ENCODE results near the gene HPD.
"Not testable (repeated sequence)": the region's sequence is repeated elsewhere in the genome, so short reads cannot be mapped to it uniquely, and the experiment has no call there.

Gene HPD

DNA sequence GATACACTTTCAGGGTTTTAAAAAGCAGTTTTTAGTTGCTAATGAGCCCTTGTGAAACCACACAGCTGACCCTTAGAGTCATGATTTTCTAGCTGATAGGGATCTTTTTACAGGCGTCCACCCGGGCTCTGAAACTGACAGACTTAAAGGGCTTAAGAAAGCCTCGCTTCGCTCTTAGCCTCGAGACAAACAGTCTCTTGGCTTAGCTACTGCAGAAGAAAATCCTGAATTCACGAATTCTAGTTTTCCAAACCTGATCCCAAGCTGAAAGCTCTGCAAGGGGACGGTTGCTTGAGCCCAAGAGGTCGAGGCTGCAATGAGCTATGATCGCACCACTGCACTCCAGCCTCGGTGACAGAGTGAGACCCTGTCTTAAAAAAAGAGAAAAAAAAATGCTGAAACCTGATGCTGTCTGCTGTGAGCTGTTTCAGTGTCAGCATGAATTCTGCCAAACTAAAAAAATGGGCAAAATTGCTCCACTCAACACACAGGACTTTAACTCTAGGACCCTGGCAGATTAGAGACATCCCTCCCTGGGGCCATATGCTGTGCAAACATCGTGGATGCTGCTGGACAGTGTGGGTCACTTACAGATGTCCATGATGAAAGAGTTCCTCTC lies 3.1 kb upstream of the HPD start:
- no peak for DNase-seq (ENCODE audit: low read depth)

DNA sequence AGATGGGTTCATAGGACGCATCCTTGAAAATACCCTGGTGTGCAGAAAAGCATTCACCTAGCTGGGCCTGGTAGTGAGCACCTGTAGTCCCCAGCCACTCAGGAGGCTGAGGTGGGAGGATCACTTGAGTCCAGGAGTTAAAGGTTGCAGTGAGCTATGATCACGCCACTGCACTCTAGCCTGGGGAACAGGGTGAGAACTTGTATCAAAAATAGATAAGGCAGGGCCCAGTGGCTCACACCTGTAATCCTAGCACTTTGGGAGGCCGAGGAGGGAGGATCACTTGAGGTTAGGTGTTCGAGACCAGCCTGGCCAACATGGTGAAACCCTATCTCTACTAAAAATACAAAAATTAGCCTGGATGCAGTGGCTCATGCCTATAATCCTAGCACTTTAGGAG lies 2.0 kb upstream of the HPD start:
- DNase-seq (ENCODE audit: low read depth), result not testable (repeated sequence)

DNA sequence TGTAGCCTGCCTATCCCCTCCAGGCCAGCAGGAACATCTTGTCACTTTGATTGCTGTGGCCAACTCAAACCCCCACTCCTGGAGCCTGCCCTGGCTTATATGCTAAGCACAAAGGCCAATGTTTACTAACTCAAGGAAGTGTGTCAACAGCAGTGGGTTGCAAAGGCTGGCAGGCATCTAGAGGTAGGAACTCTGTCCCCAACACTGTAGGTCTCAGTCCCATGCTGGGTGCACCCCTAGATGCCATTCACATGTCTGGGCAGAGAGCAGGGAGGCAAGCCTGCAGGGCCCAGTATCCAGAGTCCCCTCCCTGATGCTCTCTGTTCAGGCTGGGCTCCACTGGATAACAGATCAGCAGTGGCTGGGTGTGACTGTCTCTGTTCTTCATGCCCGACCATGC lies 1.6 kb upstream of the HPD start:
- no peak for DNase-seq (ENCODE audit: low read depth)

DNA sequence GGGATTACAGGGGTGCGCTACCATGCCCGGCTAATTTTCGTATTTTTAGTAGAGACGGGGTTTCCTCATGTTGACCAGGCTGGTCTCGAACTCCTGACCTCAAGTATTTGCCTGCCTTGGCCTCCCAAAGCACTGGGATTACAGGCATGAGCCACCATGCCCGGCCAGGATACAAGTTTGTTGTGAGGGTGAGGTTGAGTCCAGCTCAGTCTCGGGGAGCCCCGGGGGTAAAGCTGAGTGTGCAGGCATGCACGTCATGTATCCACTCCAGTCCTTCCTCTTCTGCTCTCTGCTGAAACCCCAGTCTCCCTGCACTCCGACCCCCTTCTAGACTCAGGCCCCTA lies 369 bp downstream of the HPD start:
- no peak for DNase-seq (ENCODE audit: low read depth)

DNA sequence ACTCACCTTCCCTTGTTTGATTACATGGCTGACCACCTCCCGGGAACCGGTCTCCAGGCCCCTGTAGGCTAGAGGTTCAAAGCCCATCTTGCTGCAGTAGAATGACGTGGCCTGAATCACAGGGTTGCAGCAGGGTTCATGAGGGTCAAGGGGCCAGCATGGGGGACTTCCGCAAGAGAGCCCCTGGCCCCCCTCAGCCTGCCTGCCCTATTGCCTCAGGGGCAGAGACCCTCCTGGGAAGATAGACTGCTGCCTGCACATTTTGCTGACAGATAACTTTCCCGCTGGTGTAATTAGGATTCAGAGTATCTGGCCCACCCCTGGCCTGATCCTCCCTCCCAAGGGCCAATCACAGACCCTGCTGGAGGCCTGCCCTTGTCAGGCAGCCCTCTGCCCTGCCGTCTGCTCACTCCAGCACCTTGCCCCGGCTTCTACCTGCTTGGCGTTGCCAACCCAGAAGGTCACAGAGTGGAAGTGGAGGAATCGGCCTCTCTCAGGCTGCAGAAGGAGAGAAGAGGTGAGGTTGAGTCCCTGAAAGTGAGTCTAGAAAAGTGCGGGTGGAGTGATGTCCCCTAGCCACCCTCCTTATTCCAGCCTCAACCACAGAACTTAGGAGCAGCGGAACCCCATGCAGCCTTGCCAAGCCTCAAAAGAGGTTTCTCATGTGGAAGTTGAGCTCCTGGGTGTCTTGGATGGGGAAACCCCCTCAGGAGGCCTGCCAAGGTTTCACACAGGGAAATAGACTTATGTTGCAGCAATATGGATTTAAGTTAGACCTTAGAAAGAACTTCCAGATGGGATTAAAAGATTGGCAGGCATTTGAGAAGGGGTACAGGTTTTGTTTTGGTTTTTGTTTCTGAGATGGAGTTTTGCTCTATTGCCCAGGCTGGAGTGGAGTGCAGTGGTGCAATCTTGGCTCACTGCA lies 1.1 kb downstream of the HPD start:
- no peak for DNase-seq (ENCODE audit: low read depth)

DNA sequence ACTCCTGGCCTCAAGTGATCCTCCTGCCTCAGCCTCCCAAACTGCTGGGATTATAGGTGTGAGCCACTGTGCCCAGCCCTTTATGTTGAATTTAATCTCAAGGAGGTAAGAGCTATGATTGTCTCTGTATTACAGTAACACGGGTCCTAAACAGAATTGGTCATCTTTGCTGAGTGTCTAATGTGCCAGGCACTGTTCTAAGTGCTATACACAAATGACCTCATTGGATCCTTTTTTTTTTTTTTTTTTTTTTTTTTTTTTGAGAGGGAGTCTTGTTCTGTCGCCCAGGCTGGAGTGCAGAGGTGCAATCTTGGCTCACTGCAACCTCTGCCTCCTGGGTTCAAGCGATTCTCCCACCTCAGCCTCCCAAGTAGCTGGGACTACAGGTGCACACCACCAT lies 6.3 kb downstream of the HPD start:
- not testable (repeated sequence) for DNase-seq (ENCODE audit: low read depth)

DNA sequence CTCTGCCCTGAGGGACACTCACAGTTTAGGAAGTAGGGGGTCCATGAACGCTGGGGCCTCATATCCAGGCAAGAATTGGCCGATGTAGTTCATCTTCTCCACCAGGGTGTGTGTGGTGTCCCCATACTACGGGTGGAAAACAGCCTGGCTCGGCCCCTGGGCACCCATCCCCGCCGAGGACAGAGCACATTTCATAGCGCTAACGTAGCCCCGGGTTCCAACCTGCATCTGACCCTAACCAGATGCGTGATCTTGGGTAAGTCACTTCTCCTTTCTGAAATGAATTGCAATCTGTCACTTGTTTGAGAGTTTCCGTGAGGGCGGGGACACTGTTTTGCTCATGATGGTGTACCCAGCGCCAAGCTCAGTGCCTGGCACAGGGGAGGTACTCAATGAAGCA lies 9.0 kb downstream of the HPD start:
- no peak for DNase-seq (ENCODE audit: low read depth)

DNA sequence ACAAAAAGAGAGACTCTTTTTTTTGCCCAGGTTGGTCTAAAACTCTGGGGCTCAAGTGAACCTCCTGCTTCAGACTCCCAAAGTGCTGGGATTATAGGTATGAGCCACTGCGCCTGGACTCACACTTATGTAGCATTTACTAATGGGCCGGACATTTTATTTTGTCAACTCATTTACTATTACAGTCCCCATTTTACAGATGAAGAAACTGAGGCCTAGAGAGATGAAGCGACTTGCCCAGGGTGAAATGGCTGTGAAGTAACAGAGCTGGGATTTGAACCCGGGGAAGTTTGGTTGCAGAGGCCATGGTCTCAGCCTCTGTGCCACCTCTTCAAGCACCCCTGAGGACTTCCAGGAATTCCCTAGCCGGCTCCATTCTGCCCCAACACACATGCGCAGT lies 9.4 kb downstream of the HPD start:
- no peak for DNase-seq (ENCODE audit: low read depth)

DNA sequence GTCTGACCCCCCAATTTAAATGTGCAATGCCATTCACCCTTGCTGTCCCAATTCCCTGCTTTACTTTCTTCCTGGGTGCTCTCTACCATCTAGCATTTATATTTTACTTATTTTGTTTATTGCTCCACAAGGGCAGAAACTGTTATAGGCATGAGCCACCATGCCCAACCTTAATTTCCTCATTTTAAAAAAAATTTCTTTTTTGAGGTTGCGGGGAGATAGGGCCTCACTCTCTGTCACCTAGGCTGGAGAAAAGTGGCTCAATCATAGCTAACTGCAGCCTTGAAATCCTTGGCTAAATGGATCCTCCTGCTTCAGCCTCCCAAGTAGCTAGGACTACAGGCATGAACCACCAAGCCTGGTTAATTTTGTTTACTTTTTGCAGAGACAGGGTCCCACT lies 13.0 kb downstream of the HPD start:
- no peak for DNase-seq (ENCODE audit: low read depth)

DNA sequence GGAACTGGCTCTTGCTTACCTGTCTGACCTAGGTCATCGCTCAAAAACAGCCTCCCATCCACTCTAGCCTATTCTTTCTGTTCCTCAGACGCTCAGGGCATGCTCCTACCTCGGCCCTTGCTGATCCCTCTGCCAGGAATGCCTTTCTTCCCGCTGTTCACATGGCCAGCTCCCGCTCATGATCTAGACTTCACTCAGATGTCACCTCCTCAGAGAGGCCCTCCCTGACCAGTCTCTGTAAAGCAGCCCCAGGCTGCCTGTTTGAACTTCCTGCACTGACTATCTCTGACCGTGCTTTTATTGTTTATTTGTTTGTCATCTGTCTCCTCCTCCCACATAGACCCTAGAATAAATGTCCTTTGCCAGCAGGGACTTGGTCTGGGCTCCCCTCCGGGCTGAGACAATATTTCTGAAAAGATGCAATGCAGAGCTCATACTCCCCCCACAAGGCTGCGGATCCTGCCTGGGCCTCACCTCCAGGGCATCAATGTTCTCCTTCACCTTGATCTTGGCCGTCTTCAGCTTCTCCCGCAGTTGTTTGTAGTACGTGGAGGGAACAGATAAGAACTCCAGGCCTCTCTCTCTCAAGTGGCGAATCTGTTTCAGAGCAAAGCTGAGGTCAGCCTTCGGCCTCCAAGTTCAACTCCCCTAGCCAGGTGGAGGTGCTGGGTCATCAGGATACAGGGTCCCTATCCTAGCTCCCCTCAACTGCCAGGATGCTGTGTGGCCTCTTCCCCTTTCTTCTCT lies 15.2 kb downstream of the HPD start:
- DNase-seq (ENCODE audit: low read depth), result no peak

DNA sequence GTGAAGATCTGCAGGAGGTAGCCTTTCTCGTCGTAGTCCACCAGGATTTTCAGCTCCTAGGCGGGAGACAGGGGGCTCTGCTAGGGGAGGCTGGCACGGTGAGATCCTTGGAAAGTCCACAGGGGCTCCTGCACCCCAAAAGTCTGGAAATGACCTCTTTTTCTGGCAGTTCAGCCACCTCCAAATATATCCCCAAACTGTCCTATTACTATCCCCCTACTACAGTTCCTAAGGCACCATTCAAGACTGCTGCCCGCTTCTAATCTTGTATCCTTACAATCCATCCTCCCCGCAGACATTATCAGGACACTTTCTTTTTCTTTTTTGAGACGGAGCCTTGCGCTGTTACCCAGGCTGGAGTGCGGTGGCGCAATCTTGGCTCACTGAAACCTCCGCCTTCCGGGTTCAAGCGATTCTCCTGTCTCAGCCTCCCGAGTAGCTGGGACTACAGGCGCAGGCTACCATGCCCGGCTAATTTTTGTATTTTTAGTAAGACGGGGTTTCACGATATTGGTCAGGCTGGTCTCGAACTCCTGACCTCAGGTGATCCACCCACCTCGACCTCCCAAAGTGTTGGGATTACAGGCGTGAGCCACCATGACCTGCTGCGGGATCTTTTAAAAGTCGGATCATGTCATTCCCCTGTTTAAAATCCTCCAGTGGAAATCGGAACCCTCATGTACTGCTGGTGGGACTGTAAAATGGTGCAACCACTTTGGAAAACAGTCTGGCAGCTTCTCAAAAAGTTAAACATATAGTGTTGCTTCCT lies 18.5 kb downstream of the HPD start:
- no peak for DNase-seq (ENCODE audit: low read depth)

DNA sequence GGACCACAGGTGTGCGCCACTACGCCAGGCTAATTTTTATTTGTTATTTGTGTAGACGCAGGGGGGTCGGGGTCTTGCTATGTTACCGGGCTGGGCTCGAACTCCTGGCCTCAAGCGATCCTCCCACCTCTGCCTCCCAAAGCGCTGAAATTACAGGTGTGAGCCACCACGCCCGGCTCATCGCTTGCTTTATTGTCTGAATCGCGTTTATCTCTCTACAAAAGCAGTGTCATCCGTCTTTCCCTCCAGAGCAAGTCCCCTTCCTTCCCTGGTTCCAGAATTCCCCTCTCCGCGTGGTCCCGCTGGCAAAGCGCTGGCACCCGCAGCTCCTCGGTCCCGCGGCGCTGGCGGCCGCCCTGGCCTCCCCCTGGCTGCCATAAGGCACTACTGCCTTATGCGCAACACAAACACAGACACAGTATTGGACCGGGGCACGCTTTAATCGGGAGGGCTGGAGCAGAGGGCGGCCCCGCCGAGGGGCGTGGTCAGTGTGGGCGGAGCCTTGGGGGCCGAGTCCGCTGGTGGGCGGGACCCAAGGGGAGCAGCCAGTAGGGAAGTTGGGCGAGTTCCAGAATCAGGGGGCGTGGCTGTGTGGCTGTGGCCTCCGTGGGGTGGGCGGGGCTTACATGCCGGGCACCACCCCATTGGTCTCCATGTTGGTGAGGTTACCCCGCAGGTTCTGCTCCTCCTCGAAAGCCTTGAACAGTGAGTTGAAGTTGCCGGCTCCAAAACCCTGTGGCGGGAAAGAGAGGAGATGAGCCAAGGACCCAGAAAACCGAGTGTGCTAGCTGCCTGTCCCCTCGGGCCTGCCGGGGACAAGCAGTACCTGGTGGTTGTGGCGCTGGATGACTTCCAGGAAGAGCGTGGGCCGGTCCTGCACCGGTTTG lies 19.3 kb downstream of the HPD start:
- peak; percentile 80 for DNase-seq (ENCODE audit: low read depth)

DNA sequence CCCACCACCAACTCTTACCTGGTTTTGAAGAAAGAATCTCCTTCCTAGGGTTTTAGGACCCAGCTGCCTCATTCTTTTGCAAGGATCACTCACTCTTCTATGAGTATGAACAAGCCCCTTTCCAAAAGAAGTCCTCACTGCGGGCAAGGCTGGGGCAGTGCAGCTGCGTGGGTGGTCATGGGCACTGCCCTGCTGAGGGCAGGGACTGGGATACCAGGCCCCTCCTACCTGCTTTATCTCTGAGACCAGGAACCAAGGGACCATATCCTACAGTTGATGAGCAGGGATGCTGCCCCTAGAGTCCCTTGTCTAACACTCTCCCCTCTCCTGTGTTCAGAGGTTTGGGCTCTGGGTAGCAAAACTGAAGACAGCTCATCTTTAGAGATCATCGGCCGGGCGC lies 20.5 kb downstream of the HPD start:
- no peak for DNase-seq (ENCODE audit: low read depth)

DNA sequence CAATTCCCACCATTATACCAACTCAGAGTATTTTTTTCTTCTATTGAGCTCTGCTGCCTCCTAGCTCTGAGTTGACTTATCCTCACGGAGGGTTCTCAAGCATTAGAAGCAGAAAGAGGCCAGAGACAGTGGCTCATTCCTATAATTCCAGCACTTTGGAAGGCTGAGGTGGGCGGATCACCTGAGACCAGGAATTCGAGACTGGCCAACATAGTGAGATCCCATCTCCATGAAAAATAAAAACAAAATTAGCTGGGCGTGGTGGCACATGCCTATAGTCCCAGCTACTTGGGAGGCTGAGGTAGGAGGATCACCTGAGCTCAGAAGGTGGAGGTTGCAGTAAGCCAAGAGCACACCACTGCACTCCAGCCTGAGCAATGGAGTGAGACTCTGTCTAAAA lies 21.0 kb downstream of the HPD start:
- no peak for DNase-seq (ENCODE audit: low read depth)

DNA sequence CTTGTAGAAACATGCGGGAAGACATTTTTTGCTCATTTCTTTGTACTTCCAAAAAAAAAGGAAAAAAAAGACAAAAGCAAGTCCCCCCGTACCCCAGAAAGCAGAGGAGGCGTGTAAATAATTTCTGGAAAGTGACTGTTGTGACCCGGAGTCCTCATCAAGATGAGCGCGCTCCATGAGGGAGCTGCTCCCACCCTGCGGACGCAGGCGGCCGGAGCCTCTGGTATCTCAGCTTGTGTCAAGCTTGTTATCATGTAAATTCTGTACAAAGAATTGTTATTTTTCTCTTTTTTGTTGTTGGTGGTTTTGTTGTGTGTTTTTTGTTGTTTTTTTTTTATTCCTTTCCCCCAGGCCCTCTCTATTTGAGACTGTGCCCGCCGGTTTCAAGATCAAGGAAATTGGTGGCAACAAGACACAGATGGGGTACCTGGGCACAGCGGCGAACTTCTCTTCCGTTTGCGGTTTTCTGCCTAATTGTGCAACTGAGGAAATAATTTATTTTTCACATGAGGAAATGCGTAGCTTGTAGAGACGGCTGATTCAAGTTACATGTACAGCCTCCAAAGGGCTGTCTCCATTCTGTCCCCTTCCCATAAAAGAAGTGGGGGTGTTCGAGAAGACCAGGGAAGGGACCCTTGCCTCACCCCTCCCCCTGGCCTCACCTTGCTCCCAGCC lies 27.0 kb downstream of the HPD start:
- DNase-seq (ENCODE audit: low read depth), result no peak

DNA sequence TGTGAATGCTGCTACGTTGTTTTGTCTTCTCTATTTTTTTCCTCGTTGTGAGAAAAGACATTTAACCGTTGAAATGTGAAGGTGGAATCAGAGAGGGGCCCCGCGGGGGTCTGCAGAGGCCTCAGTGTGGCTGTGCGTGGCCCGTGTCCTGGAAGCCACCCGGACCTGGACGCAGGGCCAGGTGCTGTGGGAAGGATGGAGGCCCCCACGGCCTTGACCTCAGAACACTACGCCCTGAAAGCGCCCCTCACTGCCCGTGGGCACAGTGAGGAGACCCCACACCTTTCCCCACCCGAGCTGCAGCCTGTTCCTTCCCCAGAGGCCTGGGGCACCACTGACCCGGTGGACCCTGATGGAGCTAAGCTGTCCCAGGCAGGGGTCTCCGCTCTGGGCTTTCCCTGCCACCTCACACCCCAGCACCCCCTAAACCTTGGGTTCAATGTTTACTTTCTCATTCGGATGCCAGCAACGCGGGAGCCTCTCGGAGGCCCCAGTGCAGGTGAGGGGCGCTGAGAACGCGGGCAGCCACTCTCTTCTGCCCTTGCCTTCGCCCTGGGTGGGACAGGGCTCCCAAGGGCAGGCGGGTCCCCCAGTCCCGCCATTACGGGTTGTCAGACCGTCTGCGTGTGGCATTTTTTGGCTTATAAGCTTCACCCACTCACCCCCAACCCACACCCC lies 27.9 kb downstream of the HPD start:
- no peak for DNase-seq (ENCODE audit: low read depth)

DNA sequence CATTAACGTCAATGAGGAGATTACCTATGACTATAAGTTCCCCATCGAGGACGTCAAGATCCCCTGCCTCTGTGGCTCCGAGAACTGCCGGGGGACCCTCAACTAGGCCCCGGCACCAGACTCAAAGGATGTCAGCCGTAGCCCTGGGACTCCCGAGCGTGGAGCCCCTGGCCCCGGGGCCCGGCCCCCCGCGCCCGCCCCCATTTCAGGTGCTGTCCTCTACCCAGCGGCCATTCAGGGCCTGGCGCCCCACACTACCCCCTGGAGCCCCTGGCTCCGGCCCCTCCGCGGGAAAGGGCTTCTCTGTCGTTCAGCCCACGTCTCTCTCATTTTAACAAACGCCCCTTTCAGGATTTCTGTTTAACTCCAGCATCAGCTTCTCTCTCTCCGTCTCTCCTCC lies 28.5 kb downstream of the HPD start:
- DNase-seq (ENCODE audit: low read depth), result no peak

DNA sequence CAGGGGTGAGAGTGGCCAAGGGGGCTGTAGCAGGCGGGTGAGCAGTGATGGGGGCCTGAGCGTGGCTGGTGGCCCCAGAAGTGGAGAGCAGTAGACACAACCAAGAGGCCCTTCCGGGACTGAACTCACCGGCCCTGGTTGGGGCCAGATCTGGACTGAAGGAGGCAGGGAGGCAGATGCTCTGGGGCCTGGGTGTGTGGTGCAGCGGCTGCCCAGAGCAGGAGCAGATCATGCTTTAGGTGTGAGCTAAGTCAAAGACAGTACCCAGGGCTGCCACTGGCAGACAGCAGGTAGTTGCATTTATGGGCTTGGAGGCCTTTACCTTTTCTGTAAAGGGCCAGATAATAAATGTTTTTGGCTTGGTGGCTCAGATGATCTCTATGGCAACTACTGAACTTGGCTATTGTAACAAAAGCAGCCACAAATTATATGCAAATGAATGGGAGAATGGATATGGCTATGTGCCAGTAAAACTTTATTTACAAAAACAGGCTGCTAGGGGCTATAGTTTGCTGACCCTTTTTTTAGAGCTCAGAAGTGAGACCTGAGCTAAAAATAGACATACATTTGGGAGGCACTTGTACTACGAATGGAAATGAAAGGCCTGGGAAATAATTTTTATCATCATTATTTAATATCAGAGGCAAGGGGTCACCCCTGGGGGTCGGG lies 29.3 kb downstream of the HPD start:
- no peak for DNase-seq (ENCODE audit: low read depth)

DNA sequence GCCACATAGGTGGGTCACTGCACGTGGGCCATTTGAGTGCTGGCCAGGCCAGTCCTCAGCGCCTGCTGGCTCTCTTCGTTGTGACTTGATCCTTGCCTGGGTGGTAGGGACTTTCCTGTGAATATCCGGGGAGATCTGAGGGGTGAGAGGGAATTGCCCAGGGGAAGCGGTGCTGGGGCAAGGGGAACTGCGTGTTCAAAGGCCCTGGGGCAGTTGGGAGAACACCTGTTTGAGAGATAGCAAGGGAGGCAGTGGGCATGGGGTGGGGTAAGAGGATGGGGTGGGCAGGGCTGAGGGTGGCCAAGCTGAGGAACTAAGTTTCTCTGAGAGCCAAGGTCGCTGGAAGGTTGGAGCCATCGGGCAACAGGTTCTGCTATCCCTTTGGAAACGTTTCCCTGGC lies 29.8 kb downstream of the HPD start:
- DNase-seq (ENCODE audit: low read depth), result no peak

DNA sequence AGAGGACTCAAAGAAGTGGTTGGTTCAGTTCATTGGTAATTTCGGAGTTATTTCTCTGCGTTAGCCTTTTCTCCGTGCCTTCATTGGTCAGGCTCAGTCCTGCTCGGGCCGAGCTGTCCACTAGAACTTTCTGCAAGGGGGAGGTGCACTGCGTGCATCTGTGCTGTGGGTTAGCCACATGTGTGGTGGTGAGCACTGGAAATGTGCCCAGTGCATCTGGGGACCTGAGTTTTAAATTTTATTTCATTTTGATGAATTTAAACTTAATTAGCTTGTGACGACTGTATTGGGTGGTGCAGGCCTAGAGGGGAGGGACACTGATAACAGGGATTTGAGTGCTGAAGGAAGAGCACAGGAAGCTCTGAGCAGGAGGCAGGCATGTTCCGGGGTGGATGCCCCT lies 30.4 kb downstream of the HPD start:
- DNase-seq (ENCODE audit: low read depth), result no peak
